Fibroblast of skin of back (primary cell): ENCODE measurements around the gene SPOPL.

Experiments used
- DNase-seq: peaks from one replicate; pipeline ENCODE4 v3.0.0-alpha.2; 2013

The SPOPL gene

DNA sequence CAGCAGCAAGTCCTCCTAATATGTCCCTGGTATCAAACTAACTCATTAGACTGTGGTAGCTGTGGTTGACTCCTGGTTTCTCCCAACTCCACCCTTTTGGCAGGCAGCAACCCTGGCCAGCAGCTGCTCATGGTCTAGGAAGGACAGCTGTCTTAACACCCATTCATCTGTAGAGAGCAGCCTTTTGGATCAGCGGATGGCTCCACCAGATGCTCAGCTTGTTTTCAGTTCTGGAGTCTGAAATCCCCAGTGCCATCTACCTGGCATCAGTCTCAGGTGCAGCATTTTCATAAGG is 100.5 kb downstream of the SPOPL start:
- DNase-seq, result no peak

- DNase-seq, result no peak
These were observed 106.2 kb downstream of the SPOPL start for GRCh38 chr2:138607746-138608145.

- DNase-seq, result no peak
These were observed 107.9 kb downstream of the SPOPL start for GRCh38 chr2:138609446-138609845.

GRCh38 chr2:138610201-138610953 is 108.8 kb downstream of the SPOPL start:
- DNase-seq, result no peak

- peak; percentile 19 for DNase-seq
These were observed 113.7 kb downstream of the SPOPL start for GRCh38 chr2:138615257-138615656.

DNA sequence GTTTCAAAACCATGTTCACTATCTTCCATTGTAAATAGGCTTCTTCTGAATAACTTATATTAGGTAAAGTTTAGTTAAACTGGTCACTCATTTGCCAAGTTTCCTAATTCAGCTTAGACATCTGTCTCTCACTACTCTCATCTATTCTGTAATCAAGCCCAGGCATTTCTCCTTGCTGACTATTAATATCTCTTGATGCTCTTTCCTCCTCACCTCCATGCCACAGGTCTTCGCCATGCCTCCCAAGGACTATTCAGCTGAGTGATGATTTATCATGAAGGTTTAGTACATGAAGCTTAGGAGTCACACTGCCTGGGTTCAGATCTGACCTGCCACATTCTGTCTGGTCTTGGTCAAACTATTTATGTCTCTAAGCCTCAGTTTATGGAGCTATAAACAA is 115.5 kb downstream of the SPOPL start:
- DNase-seq, result no peak

- no peak for DNase-seq
These were observed 117.4 kb downstream of the SPOPL start for GRCh38 chr2:138618971-138619370.

- no peak for DNase-seq
These were observed 118.9 kb downstream of the SPOPL start for GRCh38 chr2:138620431-138620830.

DNA sequence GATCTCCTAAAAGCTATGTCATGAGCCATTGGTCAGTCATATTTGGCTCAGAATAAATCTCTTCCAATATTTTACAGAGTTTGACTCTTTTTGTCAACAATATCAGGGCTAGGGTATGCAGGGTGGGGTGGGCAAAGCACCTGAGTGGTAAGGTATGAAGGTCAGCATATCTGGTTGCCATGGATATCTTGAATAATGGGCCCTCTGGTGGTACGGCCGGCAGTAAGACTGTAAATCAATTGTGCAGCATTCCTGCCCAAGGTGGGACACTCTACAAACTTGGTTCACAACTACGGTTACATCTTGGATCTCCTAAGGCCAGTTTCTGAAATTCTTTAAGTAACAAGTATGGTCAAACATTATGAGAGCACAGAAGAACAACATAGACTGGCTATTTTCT is 119.6 kb downstream of the SPOPL start:
- DNase-seq, result no peak

- no peak for DNase-seq
These were observed 121.0 kb downstream of the SPOPL start for GRCh38 chr2:138622613-138623012.
